Measurements from ENCODE around the gene CTSS.

The CTSS gene

DNA sequence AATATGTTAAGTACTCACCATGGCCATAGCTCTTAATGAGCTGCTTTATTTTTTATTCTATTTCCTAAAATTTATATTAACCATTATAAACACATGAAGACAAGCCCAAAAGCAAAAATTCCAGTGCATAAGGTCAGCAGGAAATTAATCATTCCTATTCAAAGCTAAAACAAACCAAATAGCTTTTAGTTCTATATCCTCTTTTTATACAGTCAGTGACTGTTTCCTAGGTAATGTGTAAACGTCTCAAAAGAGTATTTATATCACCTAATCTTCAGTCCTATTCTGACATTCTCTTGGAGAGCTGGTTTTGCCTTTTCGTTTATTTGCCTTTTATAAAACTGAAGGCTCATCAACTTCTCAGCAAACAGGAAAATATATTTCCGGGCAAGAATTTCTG, 72.9 kb downstream of the CTSS start:
- no peak for TF ChIP-seq SIN3A (IDR thresholded peaks at IDR 0.05; ENCODE audit: borderline replicate concordance, insufficient read depth, low read length)
- TF ChIP-seq TAF1 (IDR thresholded peaks at IDR 0.05; ENCODE audit: borderline replicate concordance, insufficient read depth, low read length) = no peak
- TF ChIP-seq FOXP2 (optimal IDR thresholded peaks at IDR 0.05; ENCODE audit: borderline replicate concordance, extremely low read depth, extremely low read length, insufficient read depth) = no peak
- TF ChIP-seq, protein P1, sequence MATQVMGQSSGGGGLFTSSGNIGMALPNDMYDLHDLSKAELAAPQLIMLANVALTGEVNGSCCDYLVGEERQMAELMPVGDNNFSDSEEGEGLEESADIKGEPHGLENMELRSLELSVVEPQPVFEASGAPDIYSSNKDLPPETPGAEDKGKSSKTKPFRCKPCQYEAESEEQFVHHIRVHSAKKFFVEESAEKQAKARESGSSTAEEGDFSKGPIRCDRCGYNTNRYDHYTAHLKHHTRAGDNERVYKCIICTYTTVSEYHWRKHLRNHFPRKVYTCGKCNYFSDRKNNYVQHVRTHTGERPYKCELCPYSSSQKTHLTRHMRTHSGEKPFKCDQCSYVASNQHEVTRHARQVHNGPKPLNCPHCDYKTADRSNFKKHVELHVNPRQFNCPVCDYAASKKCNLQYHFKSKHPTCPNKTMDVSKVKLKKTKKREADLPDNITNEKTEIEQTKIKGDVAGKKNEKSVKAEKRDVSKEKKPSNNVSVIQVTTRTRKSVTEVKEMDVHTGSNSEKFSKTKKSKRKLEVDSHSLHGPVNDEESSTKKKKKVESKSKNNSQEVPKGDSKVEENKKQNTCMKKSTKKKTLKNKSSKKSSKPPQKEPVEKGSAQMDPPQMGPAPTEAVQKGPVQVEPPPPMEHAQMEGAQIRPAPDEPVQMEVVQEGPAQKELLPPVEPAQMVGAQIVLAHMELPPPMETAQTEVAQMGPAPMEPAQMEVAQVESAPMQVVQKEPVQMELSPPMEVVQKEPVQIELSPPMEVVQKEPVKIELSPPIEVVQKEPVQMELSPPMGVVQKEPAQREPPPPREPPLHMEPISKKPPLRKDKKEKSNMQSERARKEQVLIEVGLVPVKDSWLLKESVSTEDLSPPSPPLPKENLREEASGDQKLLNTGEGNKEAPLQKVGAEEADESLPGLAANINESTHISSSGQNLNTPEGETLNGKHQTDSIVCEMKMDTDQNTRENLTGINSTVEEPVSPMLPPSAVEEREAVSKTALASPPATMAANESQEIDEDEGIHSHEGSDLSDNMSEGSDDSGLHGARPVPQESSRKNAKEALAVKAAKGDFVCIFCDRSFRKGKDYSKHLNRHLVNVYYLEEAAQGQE (IDR thresholded peaks at IDR 0.05; ENCODE audit: insufficient read depth in 1 of 2, low read depth in 2 of 2, low read length in 2 of 2) = no peak
- no peak for TF ChIP-seq POLR2AphosphoS5 (IDR thresholded peaks at IDR 0.05; ENCODE audit: low read depth, low read length)

DNA sequence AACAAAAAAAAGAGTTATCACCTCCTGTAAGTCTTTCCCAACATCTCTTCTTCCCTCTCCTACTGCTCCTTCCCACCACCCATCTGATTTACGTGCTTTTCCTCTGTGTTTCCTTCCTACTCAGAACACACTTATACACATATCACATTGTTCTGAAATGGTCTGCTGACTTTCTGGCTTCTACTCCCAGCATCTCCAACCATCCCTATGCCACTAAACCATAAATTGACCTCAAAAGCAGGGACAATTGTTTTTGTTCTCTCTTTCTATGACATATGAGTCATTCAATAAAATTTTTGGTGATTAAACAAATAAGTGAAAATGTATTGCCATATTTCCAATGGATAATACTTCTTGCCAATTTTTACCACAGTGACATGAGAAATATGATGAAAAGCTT, 76.8 kb downstream of the CTSS start:
- TF ChIP-seq SIN3A (IDR thresholded peaks at IDR 0.05; ENCODE audit: borderline replicate concordance, insufficient read depth, low read length) = no peak
- TF ChIP-seq FOXP2 (optimal IDR thresholded peaks at IDR 0.05; ENCODE audit: borderline replicate concordance, extremely low read depth, extremely low read length, insufficient read depth) = no peak
- TF ChIP-seq, protein P1 (IDR thresholded peaks at IDR 0.05; ENCODE audit: insufficient read depth in 1 of 2, low read depth in 2 of 2, low read length in 2 of 2) = no peak
- no peak for TF ChIP-seq POLR2AphosphoS5 (IDR thresholded peaks at IDR 0.05; ENCODE audit: low read depth, low read length)
- TF ChIP-seq TAF1 (IDR thresholded peaks at IDR 0.05; ENCODE audit: borderline replicate concordance, insufficient read depth, low read length) = no peak

DNA sequence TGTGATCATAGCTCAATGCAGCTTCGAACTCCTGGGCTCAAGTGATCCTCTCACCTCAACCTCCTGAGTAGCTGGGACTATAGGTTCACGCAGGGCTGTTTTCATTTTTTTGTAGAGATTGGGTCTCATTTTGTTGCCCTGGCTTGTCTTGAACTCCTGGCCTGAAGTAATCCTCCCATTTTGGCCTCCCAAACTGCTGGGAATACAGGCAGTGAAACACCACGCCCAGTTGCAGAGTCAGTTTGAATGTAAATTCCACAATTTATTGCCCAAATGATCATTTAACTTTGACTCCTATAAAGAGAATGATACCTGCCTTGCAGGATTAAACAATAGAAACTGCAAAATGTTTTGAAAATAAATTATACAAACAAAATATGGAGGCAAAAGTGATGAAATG, 79.3 kb downstream of the CTSS start:
- TF ChIP-seq FOXP2 (optimal IDR thresholded peaks at IDR 0.05; ENCODE audit: borderline replicate concordance, extremely low read depth, extremely low read length, insufficient read depth) (no peak), TAF1 (IDR thresholded peaks at IDR 0.05; ENCODE audit: borderline replicate concordance, insufficient read depth, low read length) (no peak), POLR2AphosphoS5 (IDR thresholded peaks at IDR 0.05; ENCODE audit: low read depth, low read length) (no peak), SIN3A (IDR thresholded peaks at IDR 0.05; ENCODE audit: borderline replicate concordance, insufficient read depth, low read length) (no peak)
- TF ChIP-seq, protein P1 (IDR thresholded peaks at IDR 0.05; ENCODE audit: insufficient read depth in 1 of 2, low read depth in 2 of 2, low read length in 2 of 2) = no peak

DNA sequence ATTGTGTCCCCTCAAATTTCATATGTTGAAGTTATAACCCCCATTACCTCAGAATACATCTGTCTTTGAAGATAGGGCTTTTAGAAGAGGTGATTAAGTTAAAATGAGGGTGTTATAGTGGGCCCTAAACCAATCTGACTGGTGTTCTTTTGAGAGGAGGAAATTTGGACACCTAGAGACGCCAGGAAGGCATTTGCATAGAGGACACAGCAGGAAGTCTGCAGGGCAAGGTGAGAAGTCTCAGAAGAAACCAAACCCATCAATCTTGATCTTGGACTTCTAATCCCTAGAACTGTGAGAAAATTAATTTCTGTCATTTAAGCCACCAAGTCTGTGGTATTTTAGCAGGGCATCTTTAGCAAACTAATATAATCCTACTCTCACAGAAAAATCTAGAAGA, 81.7 kb downstream of the CTSS start:
- TF ChIP-seq, protein P1 (IDR thresholded peaks at IDR 0.05; ENCODE audit: insufficient read depth in 1 of 2, low read depth in 2 of 2, low read length in 2 of 2) = no peak
- TF ChIP-seq POLR2AphosphoS5 (IDR thresholded peaks at IDR 0.05; ENCODE audit: low read depth, low read length) = no peak
- no peak for TF ChIP-seq SIN3A (IDR thresholded peaks at IDR 0.05; ENCODE audit: borderline replicate concordance, insufficient read depth, low read length)
- TF ChIP-seq TAF1 (IDR thresholded peaks at IDR 0.05; ENCODE audit: borderline replicate concordance, insufficient read depth, low read length) = no peak
- no peak for TF ChIP-seq FOXP2 (optimal IDR thresholded peaks at IDR 0.05; ENCODE audit: borderline replicate concordance, extremely low read depth, extremely low read length, insufficient read depth)

Data from PFSK-1 (cell line).